Neural progenitor cell (in vitro differentiated cells): ENCODE results near the gene FITM2. TPM values are rescaled to one million over a fixed set of nuclear protein-coding genes. Genes with fewer than 3 reads are reported as not detected.
A peak's percentile ranks its signal among the peaks of the same experiment; 100 is the strongest.

Experiments used
- DNase-seq: peaks from one replicate; pipeline ENCODE4 v3.0.0-alpha.2; 2016; ENCODE audit warnings: low spot score
- H2AFZ ChIP-seq: fragments of 200-600 bp; sonication (generic); replicated peaks from 2 replicates; pipeline ENCODE4 v1.6.1; 2016; ENCODE audit warnings: antibody characterized with exemption
- H3F3A ChIP-seq: fragments of 200-600 bp; sonication (generic); 2 replicates; pipeline ENCODE4 v1.6.1; 2016; ENCODE audit warnings: antibody characterized with exemption, low read depth
- H3K27ac ChIP-seq: fragments of 200-600 bp; sonication (generic); 2 replicates; pipeline ENCODE4 v1.5.1; 2016; ENCODE audit warnings: mild to moderate bottlenecking
- H3K27me3 ChIP-seq: fragments of 200-600 bp; sonication (generic); 2 replicates; pipeline ENCODE4 v1.6.1; 2016; ENCODE audit warnings: mild to moderate bottlenecking, moderate library complexity
- H3K36me3 ChIP-seq: fragments of 200-600 bp; sonication (generic); 2 replicates; pipeline ENCODE4 v1.5.1; 2016
- H3K4me1 ChIP-seq: fragments of 200-600 bp; sonication (generic); 2 replicates; pipeline ENCODE4 v1.6.1; 2016; ENCODE audit warnings: mixed run types
- H3K4me2 ChIP-seq: fragments of 200-600 bp; sonication (generic); 2 replicates; pipeline ENCODE4 v1.6.1; 2016
- H3K4me3 ChIP-seq: fragments of 200-600 bp; sonication (generic); 2 replicates; pipeline ENCODE4 v1.5.1; 2016
- H3K79me2 ChIP-seq: fragments of 200-600 bp; sonication (generic); 2 replicates; pipeline ENCODE4 v1.6.1; 2016; ENCODE audit warnings: low read depth
- H3K9ac ChIP-seq: fragments of 200-600 bp; sonication (generic); 2 replicates; pipeline ENCODE4 v1.6.1; 2016
- H3K9me3 ChIP-seq: fragments of 200-600 bp; sonication (generic); 2 replicates; pipeline ENCODE4 v1.5.1; 2016; ENCODE audit warnings: low read depth
- H4K20me1 ChIP-seq: fragments of 200-600 bp; sonication (generic); 2 replicates; pipeline ENCODE4 v1.6.1; 2016; ENCODE audit warnings: low read depth
- H3K27ac Mint-ChIP-seq: 3 replicates; pipeline ENCODE4 v1.8.0; 2021; ENCODE audit warnings: mixed read lengths
- H3K27me3 Mint-ChIP-seq: 2 replicates; pipeline ENCODE4 v1.8.0; 2022; ENCODE audit warnings: low read depth, mild to moderate bottlenecking, inconsistent platforms, moderate library complexity, mixed read lengths; ENCODE audit not compliant: insufficient read depth
- H3K36me3 Mint-ChIP-seq: 3 replicates; pipeline ENCODE4 v1.8.0; 2021; ENCODE audit warnings: mixed read lengths
- H3K4me1 Mint-ChIP-seq: 3 replicates; pipeline ENCODE4 v1.8.0; 2021; ENCODE audit warnings: mixed read lengths
- H3K4me3 Mint-ChIP-seq: 3 replicates; pipeline ENCODE4 v1.8.0; 2021; ENCODE audit warnings: mild to moderate bottlenecking, moderate library complexity, mixed read lengths
- H3K9me3 Mint-ChIP-seq: 3 replicates; pipeline ENCODE4 v1.8.0; 2020; ENCODE audit warnings: mixed read lengths
- EZH2 ChIP-seq: fragments of 200-600 bp; sonication (generic); IDR thresholded peaks from 2 replicates; pipeline ENCODE4 v1.6.1; 2017; ENCODE audit warnings: antibody characterized with exemption, mild to moderate bottlenecking, moderate library complexity
- EZH2phosphoT487 ChIP-seq: fragments of 200-600 bp; sonication (generic); IDR thresholded peaks from 2 replicates; pipeline ENCODE4 v1.6.1; 2017; ENCODE audit warnings: antibody characterized with exemption
- total RNA-seq: library from RNA; depleted of rRNA; stranded (reverse); fragments of >200 nt; gene quantifications from 2 replicates; pipeline ENCODE4 v1.2.3, GENCODE V29; 2015; ENCODE audit warnings: low replicate concordance
- TF ChIP-seq, protein P1 (sequence below): fragments of 200-600 bp; sonication (generic); IDR thresholded peaks from 2 replicates; pipeline ENCODE4 v1.5.1; 2017; ENCODE audit warnings: antibody characterized with exemption, mild to moderate bottlenecking

Gene FITM2
- total RNA-seq, 1 donor from 2014 or later: 1.4 TPM

DNA sequence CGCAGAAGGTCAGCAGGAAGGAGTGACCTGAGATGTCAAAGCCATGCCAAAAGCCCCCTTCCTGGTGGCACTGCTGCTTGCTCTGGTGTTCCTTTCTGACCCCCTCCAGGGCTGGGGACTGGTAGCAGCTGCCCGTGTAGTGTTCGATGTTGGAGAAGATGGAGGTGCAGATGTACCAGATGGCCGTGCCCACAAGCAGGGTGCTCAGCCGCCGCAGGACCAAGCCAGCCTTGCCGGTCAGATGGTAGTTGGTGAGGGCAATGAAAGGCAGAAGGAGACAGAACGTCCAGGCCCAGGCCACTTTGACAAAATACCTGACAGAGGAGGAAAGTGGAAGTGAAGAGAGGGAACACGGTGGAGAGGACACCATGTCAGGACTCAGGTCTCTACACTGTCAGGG lies 4.1 kb downstream of the FITM2 start:
- H3K4me3 Mint-ChIP-seq: no peak overlapping the region
- Histone ChIP-seq H3K79me2 (no peaks in the 10 kb centered on the region), H3K9ac (no peak overlapping the region), H3K4me2 (no peak overlapping the region), H4K20me1 (no peaks in the 10 kb centered on the region), H2AFZ (no peak overlapping the region), H3K9me3 (no peaks in the 10 kb centered on the region), H3K4me1 (peaks cover 7% of the 10 kb centered on the region), H3F3A (no peaks in the 10 kb centered on the region), H3K27ac (no peak overlapping the region), H3K36me3 (no peaks in the 10 kb centered on the region), H3K4me3 (no peak overlapping the region), H3K27me3 (peaks cover 7% of the 10 kb centered on the region)
- H3K36me3 Mint-ChIP-seq: no peaks in the 10 kb centered on the region
- H3K27ac Mint-ChIP-seq: no peak overlapping the region
- peaks cover 13% of the 10 kb centered on the region for H3K4me1 Mint-ChIP-seq
- DNase-seq: no peak
- H3K27me3 Mint-ChIP-seq: peaks cover 5% of the 10 kb centered on the region
- no peaks in the 10 kb centered on the region for H3K9me3 Mint-ChIP-seq
- no peak for TF ChIP-seq EZH2phosphoT487
- TF ChIP-seq EZH2: no peak

- H3K9me3 ChIP-seq: no peaks in the 10 kb centered on the region
- H3K27me3 ChIP-seq: no peaks in the 10 kb centered on the region
- Mint-ChIP-seq H3K27me3 (peaks cover 7% of the 10 kb centered on the region), H3K36me3 (no peaks in the 10 kb centered on the region), H3K27ac (no peak overlapping the region), H3K9me3 (no peaks in the 10 kb centered on the region), H3K4me1 (no peaks in the 10 kb centered on the region), H3K4me3 (no peak overlapping the region)
- TF ChIP-seq, protein P1, sequence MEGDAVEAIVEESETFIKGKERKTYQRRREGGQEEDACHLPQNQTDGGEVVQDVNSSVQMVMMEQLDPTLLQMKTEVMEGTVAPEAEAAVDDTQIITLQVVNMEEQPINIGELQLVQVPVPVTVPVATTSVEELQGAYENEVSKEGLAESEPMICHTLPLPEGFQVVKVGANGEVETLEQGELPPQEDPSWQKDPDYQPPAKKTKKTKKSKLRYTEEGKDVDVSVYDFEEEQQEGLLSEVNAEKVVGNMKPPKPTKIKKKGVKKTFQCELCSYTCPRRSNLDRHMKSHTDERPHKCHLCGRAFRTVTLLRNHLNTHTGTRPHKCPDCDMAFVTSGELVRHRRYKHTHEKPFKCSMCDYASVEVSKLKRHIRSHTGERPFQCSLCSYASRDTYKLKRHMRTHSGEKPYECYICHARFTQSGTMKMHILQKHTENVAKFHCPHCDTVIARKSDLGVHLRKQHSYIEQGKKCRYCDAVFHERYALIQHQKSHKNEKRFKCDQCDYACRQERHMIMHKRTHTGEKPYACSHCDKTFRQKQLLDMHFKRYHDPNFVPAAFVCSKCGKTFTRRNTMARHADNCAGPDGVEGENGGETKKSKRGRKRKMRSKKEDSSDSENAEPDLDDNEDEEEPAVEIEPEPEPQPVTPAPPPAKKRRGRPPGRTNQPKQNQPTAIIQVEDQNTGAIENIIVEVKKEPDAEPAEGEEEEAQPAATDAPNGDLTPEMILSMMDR: no peak
- TF ChIP-seq EZH2 (no peak), EZH2phosphoT487 (no peak)
- H3F3A ChIP-seq: no peaks in the 10 kb centered on the region
- H3K4me1 ChIP-seq: no peaks in the 10 kb centered on the region
- H2AFZ ChIP-seq: no peak overlapping the region
- no peaks in the 10 kb centered on the region for H3K36me3 ChIP-seq
- H3K27ac ChIP-seq: no peak overlapping the region
- no peak overlapping the region for H3K4me2 ChIP-seq
- H3K79me2 ChIP-seq: no peaks in the 10 kb centered on the region
- no peak overlapping the region for H3K4me3 ChIP-seq
- no peak overlapping the region for H3K9ac ChIP-seq
- H4K20me1 ChIP-seq: no peaks in the 10 kb centered on the region
- no peak for DNase-seq
Measured at GRCh38 chr20:44304383-44304782, 6.6 kb downstream of the FITM2 start.

DNA sequence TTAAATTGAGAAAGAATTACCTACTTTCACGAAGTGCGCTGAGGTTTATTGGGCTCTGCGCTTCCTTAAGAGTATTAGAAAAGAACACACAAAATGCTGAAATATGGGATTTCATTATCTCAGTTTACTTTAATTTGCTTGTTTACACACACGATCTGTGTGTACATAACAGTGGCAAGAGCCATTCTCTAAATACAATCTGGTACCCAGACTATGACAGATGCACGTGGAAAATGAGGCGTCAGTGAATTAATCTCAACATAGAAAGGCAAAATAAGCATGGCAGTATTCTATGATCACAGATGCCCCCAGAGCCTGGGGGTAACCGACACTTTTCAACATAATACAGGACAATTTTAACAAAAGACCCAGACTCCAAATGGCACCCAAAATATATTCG lies 8.3 kb downstream of the FITM2 start:
- H3K4me3 Mint-ChIP-seq: no peak overlapping the region
- Histone ChIP-seq H3K27ac (no peak overlapping the region), H3K79me2 (no peaks in the 10 kb centered on the region), H4K20me1 (no peaks in the 10 kb centered on the region), H3K36me3 (no peaks in the 10 kb centered on the region), H3K9me3 (no peaks in the 10 kb centered on the region), H3F3A (no peaks in the 10 kb centered on the region), H3K27me3 (no peaks in the 10 kb centered on the region), H3K4me1 (no peaks in the 10 kb centered on the region), H2AFZ (no peak overlapping the region), H3K4me2 (no peak overlapping the region), H3K4me3 (no peak overlapping the region), H3K9ac (peak overlapping the region; percentile 42)
- no peaks in the 10 kb centered on the region for H3K4me1 Mint-ChIP-seq
- H3K27ac Mint-ChIP-seq: no peak overlapping the region
- no peaks in the 10 kb centered on the region for H3K36me3 Mint-ChIP-seq
- no peak for TF ChIP-seq EZH2phosphoT487
- TF ChIP-seq, protein P1: no peak
- TF ChIP-seq EZH2: no peak
- no peaks in the 10 kb centered on the region for H3K9me3 Mint-ChIP-seq
- no peak for DNase-seq
- peaks cover 6% of the 10 kb centered on the region for H3K27me3 Mint-ChIP-seq

DNA sequence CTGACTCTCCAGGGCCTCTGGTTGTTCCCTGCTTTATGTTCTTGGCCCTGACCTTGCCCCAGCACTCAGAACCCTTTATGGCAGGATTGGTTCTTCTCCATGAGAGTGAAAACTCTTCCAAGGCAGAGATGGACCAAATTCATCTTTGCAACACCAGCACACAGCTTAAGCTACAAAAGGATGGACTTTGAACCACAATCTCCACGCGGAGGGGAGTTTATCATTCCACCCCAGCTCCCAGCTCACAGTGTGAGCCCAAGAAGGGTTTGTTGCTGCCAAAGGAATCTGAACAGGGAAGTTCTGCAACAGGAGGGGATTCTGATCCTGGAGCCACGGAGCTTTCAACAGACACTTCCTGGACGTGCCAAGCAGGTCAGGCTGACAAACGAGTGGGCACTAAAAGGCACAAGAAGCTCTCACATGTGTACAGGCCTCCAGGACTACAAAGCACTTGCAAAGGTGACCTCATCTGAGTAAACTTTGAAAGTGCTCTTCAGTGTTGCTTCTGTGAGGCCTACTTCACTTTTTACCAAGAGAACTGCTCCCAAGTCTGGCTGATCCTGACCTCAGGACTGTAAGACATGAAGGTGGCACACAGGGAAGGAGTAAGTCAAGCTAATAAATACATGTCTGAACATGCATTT lies 8.9 kb downstream of the FITM2 start:
- Histone ChIP-seq H3K9ac (peak overlapping the region; percentile 42), H3K36me3 (no peaks in the 10 kb centered on the region), H3F3A (no peaks in the 10 kb centered on the region), H3K27ac (no peak overlapping the region), H3K79me2 (no peaks in the 10 kb centered on the region), H2AFZ (no peak overlapping the region), H3K4me1 (no peaks in the 10 kb centered on the region), H4K20me1 (no peaks in the 10 kb centered on the region), H3K4me2 (no peak overlapping the region), H3K27me3 (no peaks in the 10 kb centered on the region), H3K4me3 (no peak overlapping the region), H3K9me3 (no peaks in the 10 kb centered on the region)
- no peak overlapping the region for H3K4me3 Mint-ChIP-seq
- H3K36me3 Mint-ChIP-seq: no peaks in the 10 kb centered on the region
- H3K9me3 Mint-ChIP-seq: no peaks in the 10 kb centered on the region
- H3K4me1 Mint-ChIP-seq: no peaks in the 10 kb centered on the region
- peaks cover 6% of the 10 kb centered on the region for H3K27me3 Mint-ChIP-seq
- no peak overlapping the region for H3K27ac Mint-ChIP-seq
- TF ChIP-seq, protein P1: no peak
- DNase-seq: no peak
